Right atrium auricular region (tissue), 2 donors: ENCODE data around the gene TRAF5. TPM values are rescaled to one million over a fixed set of nuclear protein-coding genes. Genes with fewer than 3 reads are reported as not detected.

Source experiments
- DNase-seq: peaks from one replicate; pipeline ENCODE4 v3.0.0-alpha.2; 2019; ENCODE audit warnings: low spot score
- H3K27ac ChIP-seq, 2 donors: fragments of 200-600 bp; sonication (generic); 1 replicate in 1 of 2; 2 replicates in 1 of 2; pipeline ENCODE4 v1.5.1; 2016 to 2019
- H3K27me3 ChIP-seq, 2 donors: fragments of 200-600 bp; sonication (generic); one replicate each; pipeline versions ENCODE4 v1.5.1 to v1.6.0; 2017 to 2019
- H3K36me3 ChIP-seq: fragments of 200-600 bp; sonication (generic); one replicate; pipeline ENCODE4 v1.5.1; 2016
- H3K4me1 ChIP-seq, 2 donors: fragments of 200-600 bp; sonication (generic); one replicate each; pipeline versions ENCODE4 v1.5.1 to v1.6.0; 2017 to 2019
- H3K4me3 ChIP-seq, 2 donors: fragments of 200-600 bp; sonication (generic); 1 replicate in 1 of 2; 2 replicates in 1 of 2; pipeline ENCODE4 v1.5.1; 2017 to 2019; ENCODE audit warnings: mild to moderate bottlenecking in 1 of 2, moderate library complexity in 1 of 2
- H3K9me3 ChIP-seq, 2 donors: fragments of 200-600 bp; sonication (generic); one replicate each; pipeline ENCODE4 v1.5.1; 2019
- total RNA-seq, 2 donors: library from RNA; depleted of rRNA; stranded (reverse); fragments of >200 nt; gene quantifications; one replicate each; pipeline ENCODE4 v1.1.0, GENCODE V29; 2016
- TF ChIP-seq, protein P1 (sequence below), 2 donors: fragments of 200-600 bp; sonication (generic); IDR thresholded peaks; one replicate each; pipeline ENCODE4 v1.5.1; 2019; ENCODE audit warnings: antibody characterized with exemption in 2 of 2

TRAF5 gene
- total RNA-seq, 2 donors from 2014 or later = 2.1 to 2.4 TPM

- no peaks in the 10 kb centered on the region for H3K27me3 ChIP-seq
- H3K4me3 ChIP-seq = no peak overlapping the region
- no peak overlapping the region for H3K27ac ChIP-seq
- peaks cover 0 to 10% of the 10 kb centered on the region in 2 donors for H3K4me1 ChIP-seq
- peaks cover 61% of the 10 kb centered on the region for H3K36me3 ChIP-seq
- H3K9me3 ChIP-seq = no peaks in the 10 kb centered on the region
- TF ChIP-seq, protein P1, sequence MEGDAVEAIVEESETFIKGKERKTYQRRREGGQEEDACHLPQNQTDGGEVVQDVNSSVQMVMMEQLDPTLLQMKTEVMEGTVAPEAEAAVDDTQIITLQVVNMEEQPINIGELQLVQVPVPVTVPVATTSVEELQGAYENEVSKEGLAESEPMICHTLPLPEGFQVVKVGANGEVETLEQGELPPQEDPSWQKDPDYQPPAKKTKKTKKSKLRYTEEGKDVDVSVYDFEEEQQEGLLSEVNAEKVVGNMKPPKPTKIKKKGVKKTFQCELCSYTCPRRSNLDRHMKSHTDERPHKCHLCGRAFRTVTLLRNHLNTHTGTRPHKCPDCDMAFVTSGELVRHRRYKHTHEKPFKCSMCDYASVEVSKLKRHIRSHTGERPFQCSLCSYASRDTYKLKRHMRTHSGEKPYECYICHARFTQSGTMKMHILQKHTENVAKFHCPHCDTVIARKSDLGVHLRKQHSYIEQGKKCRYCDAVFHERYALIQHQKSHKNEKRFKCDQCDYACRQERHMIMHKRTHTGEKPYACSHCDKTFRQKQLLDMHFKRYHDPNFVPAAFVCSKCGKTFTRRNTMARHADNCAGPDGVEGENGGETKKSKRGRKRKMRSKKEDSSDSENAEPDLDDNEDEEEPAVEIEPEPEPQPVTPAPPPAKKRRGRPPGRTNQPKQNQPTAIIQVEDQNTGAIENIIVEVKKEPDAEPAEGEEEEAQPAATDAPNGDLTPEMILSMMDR (IDR thresholded peaks at IDR 0.05) = no peak
- no peak for DNase-seq
Measured at GRCh38 chr1:211285196-211285595, 41.4 kb upstream of the TRAF5 start.

DNA sequence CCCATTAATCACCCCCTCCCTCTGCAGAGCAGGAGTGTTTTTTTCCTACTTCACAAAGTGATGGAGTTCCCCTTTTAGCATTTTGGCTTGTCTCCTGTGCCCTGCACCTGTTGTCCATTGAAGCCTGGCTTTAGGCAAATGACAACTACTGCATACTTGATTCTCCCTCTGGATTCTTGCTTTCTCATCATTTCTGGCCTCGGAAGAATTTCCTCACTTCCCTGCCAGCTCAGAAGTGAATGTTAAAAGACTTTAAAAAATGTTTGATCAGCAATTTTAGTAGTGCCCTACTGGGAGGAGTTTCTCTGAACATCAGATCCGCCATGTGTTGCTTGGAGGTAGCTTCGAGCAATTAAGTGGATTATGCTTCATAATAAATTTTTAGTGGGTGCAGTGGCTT, 39.4 kb upstream of the TRAF5 start:
- H3K4me1 ChIP-seq = no peaks in the 10 kb centered on the region
- H3K36me3 ChIP-seq = peaks cover 63% of the 10 kb centered on the region
- H3K27ac ChIP-seq = no peak overlapping the region
- no peaks in the 10 kb centered on the region for H3K9me3 ChIP-seq
- H3K4me3 ChIP-seq = no peak overlapping the region
- no peaks in the 10 kb centered on the region for H3K27me3 ChIP-seq
- TF ChIP-seq, protein P1 (IDR thresholded peaks at IDR 0.05) = no peak
- no peak for DNase-seq

DNA sequence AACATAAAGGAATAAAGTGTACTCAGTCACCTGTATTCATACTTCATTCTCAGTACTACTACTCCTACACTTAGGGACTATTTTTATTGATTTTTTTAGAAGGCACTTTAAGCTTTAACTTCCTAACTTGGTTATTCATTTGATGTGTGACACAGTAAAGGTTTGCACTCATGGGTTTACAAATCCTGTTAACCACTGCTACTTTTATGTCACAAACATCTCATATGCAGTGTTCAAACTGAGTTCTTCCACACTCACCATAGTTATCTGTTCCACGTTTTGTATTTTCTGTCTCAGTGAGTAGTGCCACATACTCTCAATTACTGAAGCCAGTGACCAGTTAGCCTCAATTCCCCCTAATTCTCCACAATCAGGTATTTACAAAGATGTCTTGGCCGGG, 34.2 kb upstream of the TRAF5 start:
- TF ChIP-seq, protein P1 (IDR thresholded peaks at IDR 0.05) = no peak
- DNase-seq = no peak

GRCh38 chr1:211296396-211296795, 30.2 kb upstream of the TRAF5 start:
- H3K36me3 ChIP-seq = peaks cover 62% of the 10 kb centered on the region
- no peaks in the 10 kb centered on the region for H3K4me1 ChIP-seq
- H3K4me3 ChIP-seq = no peak overlapping the region
- no peaks in the 10 kb centered on the region for H3K27me3 ChIP-seq
- H3K9me3 ChIP-seq = no peaks in the 10 kb centered on the region
- TF ChIP-seq, protein P1 (IDR thresholded peaks at IDR 0.05) = no peak
- no peak for DNase-seq
- H3K27ac ChIP-seq = no peak overlapping the region

More for the DNA sequence above, 34.2 kb upstream of the TRAF5 start:
- Histone ChIP-seq H3K36me3 (peaks cover 74% of the 10 kb centered on the region), H3K4me1 (no peaks in the 10 kb centered on the region), H3K27me3 (no peaks in the 10 kb centered on the region), H3K27ac (no peak overlapping the region), H3K9me3 (no peaks in the 10 kb centered on the region), H3K4me3 (no peak overlapping the region)

DNA sequence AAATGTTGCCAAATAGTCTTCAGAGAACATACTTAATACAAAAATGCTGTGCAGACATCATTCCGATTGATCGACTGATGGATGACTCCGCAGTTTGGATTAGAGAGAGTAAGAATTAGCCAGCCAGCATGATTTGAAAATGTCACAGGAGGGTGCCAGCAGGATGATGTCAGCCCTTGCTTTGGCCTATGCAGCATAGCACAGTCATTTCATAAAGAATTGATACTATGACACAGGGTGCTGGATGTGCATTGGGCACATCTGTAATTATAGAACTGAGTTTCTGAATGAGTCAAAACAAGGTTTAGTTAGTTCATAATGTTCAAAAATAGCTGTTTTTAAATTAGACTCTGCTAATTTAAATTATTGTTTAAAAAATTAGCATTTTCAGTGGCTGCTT, 21.6 kb upstream of the TRAF5 start:
- TF ChIP-seq, protein P1 (IDR thresholded peaks at IDR 0.05) = no peak
- Histone ChIP-seq H3K27me3 (no peaks in the 10 kb centered on the region), H3K4me3 (no peak overlapping the region), H3K36me3 (peaks cover 28% of the 10 kb centered on the region), H3K4me1 (peaks cover 0 to 4% of the 10 kb centered on the region in 2 donors), H3K27ac (no peak overlapping the region), H3K9me3 (no peaks in the 10 kb centered on the region)
- no peak for DNase-seq

GRCh38 chr1:211309617-211310016, 17.0 kb upstream of the TRAF5 start:
- H3K36me3 ChIP-seq = peaks cover 25% of the 10 kb centered on the region
- no peaks in the 10 kb centered on the region for H3K9me3 ChIP-seq
- no peak for DNase-seq
- no peak overlapping the region for H3K4me3 ChIP-seq
- peaks cover 0 to 5% of the 10 kb centered on the region in 2 donors for H3K4me1 ChIP-seq
- TF ChIP-seq, protein P1 (IDR thresholded peaks at IDR 0.05) = no peak
- no peaks in the 10 kb centered on the region for H3K27me3 ChIP-seq
- H3K27ac ChIP-seq = peak overlapping the region in 1 of 2 donors; percentile 12
